Stomach smooth muscle (tissue), 2 donors: Measurements from ENCODE around the gene PRPF39.

Source experiments
- H3K27ac ChIP-seq: one replicate; pipeline ENCODE4 v1.7.0; 2013; ENCODE audit warnings: mild to moderate bottlenecking, low read length, inconsistent platforms
- H3K27me3 ChIP-seq, 2 donors: one replicate each; pipeline ENCODE4 v1.7.0; 2013; ENCODE audit warnings: low read length in 2 of 2; ENCODE audit not compliant: insufficient read depth in 2 of 2, control insufficient read depth in 1 of 2
- H3K36me3 ChIP-seq, 2 donors: one replicate each; pipeline ENCODE4 v1.7.0; 2013; ENCODE audit warnings: low read length in 2 of 2; ENCODE audit not compliant: control insufficient read depth in 2 of 2, insufficient read depth in 2 of 2
- H3K4me1 ChIP-seq: one replicate; pipeline ENCODE4 v1.7.0; 2013; ENCODE audit warnings: low read length; ENCODE audit not compliant: control insufficient read depth, insufficient read depth
- H3K4me3 ChIP-seq, 2 donors: one replicate each; pipeline ENCODE4 v1.7.0; 2013; ENCODE audit warnings: low read length in 2 of 2
- H3K9ac ChIP-seq, 2 donors: one replicate each; pipeline ENCODE4 v1.7.0; 2013; ENCODE audit warnings: low read length in 2 of 2, mild to moderate bottlenecking in 1 of 2
- H3K9me3 ChIP-seq, 2 donors: one replicate each; pipeline ENCODE4 v1.7.0; 2013; ENCODE audit warnings: low read length in 2 of 2; ENCODE audit not compliant: control insufficient read depth in 2 of 2
- donor health status: healthy.
- donor health status: Pancreatic carcinoma.

Gene PRPF39

DNA sequence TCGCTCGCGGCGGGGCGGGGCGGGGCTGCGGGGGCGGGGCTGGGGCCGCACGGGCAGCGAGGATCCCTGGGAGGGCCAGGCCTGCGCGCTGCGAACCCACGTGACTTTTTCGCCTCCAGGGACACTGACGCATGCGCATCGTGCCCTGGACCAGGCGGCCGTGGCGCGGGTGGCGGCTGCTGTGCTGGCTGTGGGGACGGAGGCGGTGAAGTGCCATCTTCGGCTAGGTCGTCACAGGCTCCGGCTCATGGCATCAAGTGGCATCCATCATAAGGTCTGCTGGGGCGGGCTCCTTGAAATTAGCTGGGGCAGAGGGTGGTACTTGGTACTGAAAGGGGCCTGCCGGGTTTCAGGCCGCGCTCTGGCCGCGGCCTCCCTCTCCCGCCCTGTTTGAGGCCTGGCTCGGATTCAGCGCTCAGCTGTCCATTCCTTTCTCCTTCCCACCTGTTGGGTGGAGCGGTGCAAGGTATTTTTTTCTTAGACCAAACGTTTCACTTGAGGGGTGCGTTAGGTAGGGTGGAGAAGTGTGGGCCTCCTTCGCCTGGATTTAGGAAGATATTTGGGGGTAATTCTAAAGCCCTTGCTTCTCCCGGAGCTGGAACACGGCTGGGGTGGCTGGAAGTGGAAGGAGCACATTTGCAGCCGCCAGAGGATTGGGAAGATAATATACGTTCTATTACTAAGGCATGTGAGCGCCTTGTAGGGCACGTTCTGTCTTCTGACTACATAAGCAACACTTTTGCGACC, at the start of gene PRPF39:
PRPF39 (plus strand) TSS at position 141 of the 747 bp plus-strand sequence. CDS start 11,124 bp downstream, outside the sequence.
- peak within 1 kb of the TSS; percentile 85 to 87 for H3K4me3 ChIP-seq
- H3K9me3 ChIP-seq, result no peaks in the 10 kb centered on the region
- peak within 1 kb of the TSS; percentile 86 to 91 for H3K9ac ChIP-seq
- H3K36me3 ChIP-seq, result no peaks in the 10 kb centered on the region
- no peaks in the 10 kb centered on the region for H3K4me1 ChIP-seq
- H3K27me3 ChIP-seq, result no peaks in the 10 kb centered on the region
- peak within 1 kb of the TSS; percentile 66 for H3K27ac ChIP-seq

DNA sequence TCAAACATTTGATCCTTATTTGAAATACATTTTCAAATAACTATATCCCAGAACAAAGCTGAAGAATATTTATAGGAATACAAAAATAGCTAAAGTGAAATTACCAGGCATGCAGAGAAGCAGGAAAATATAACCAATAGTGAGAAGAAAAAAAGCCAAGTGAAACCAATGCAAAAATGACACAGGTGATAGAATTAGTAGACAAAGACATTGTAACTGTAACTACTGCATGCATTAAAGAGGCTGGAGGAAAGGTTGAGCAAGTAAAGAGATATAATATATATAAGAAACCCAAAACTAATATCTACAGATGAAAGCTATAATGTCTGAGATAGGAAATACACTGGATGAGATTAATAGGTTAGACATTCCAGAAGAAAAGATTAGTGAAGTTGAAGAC, 49.2 kb upstream of the PRPF39 start:
- Histone ChIP-seq H3K27me3 (no peaks in the 10 kb centered on the region), H3K4me1 (no peaks in the 10 kb centered on the region), H3K27ac (no peak overlapping the region), H3K36me3 (peaks cover 14 to 34% of the 10 kb centered on the region in 2 donors), H3K9me3 (no peaks in the 10 kb centered on the region), H3K4me3 (no peak overlapping the region), H3K9ac (no peak overlapping the region)

GRCh38 chr14:45038256-45038655, 45.7 kb upstream of the PRPF39 start:
- Histone ChIP-seq H3K9ac (no peak overlapping the region), H3K4me3 (no peak overlapping the region), H3K36me3 (peaks cover 12 to 28% of the 10 kb centered on the region in 2 donors), H3K27me3 (no peaks in the 10 kb centered on the region), H3K4me1 (no peaks in the 10 kb centered on the region), H3K9me3 (no peaks in the 10 kb centered on the region), H3K27ac (no peak overlapping the region)

- Histone ChIP-seq H3K9me3 (no peaks in the 10 kb centered on the region), H3K4me1 (no peaks in the 10 kb centered on the region), H3K4me3 (no peak overlapping the region), H3K36me3 (peaks cover 12 to 25% of the 10 kb centered on the region in 2 donors), H3K9ac (no peak overlapping the region), H3K27me3 (no peaks in the 10 kb centered on the region), H3K27ac (no peak overlapping the region)
Measured at GRCh38 chr14:45038865-45039264, 45.1 kb upstream of the PRPF39 start.

- Histone ChIP-seq H3K9ac (no peak overlapping the region), H3K4me1 (no peaks in the 10 kb centered on the region), H3K27ac (no peak overlapping the region), H3K9me3 (no peaks in the 10 kb centered on the region), H3K4me3 (no peak overlapping the region), H3K27me3 (no peaks in the 10 kb centered on the region), H3K36me3 (peaks cover 9 to 23% of the 10 kb centered on the region in 2 donors)
Measured at GRCh38 chr14:45039390-45039789, 44.5 kb upstream of the PRPF39 start.

DNA sequence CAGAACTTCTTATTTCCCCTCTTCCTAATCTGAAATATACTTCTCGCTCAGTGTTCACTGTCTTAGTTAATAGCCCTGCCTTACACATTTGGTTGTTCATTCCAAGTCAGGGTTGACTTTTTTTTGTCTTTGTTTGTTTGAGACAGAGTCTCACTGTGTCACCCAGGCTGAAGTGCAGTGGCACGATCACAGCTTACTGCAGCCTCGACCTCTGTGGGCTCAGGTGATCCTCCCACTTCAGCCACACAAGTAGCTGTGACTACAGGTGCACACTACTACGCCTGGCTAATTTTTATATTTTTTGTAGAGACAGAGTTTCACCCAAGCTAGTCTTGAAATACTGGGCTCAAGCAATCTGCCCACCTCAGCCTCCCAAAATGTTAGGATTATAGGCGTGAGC, 42.3 kb upstream of the PRPF39 start:
- Histone ChIP-seq H3K36me3 (peaks cover 7 to 28% of the 10 kb centered on the region in 2 donors), H3K9me3 (no peaks in the 10 kb centered on the region), H3K9ac (no peak overlapping the region), H3K27ac (no peak overlapping the region), H3K4me3 (no peak overlapping the region), H3K27me3 (no peaks in the 10 kb centered on the region), H3K4me1 (no peaks in the 10 kb centered on the region)

DNA sequence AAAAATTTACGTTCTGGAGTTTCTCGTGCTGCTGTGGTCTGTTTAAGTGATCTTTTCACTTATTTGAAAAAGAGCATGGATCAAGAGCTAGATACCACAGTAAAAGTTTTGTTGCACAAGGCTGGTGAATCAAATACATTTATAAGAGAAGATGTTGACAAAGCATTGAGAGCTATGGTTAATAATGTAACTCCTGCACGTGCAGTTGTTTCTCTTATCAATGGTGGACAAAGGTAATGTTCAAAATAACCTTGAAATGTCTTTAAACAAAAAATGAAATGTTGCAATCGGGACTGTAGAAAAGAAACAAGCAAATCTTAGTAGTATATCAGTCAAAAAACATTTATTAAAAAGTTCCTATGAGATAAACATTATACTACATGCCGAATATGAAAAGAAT, 39.3 kb upstream of the PRPF39 start:
- no peaks in the 10 kb centered on the region for H3K4me1 ChIP-seq
- no peaks in the 10 kb centered on the region for H3K9me3 ChIP-seq
- H3K36me3 ChIP-seq, result peaks cover 4 to 9% of the 10 kb centered on the region in 2 donors
- no peak overlapping the region for H3K4me3 ChIP-seq
- no peaks in the 10 kb centered on the region for H3K27me3 ChIP-seq
- no peak overlapping the region for H3K9ac ChIP-seq
- H3K27ac ChIP-seq, result no peak overlapping the region

DNA sequence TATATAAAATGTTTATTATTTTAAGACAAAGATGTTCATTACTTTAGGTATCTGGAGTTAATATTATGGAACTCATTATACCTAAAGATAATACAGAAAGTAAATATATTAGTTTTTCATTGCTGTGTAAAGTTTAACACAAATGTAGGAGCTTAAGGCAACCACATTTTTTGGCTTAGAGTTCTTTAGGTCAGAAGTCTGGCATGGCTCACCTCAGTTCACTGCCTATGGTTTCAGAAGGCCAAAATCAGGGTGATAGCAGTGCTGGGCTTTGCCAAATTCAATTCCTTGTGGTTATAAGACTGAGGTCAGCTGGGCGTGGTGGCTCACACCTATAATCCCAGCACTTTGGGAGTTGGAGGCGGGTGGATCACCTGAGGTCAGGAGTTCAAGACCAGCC, 35.5 kb upstream of the PRPF39 start:
- no peak overlapping the region for H3K27ac ChIP-seq
- peaks cover 9 to 11% of the 10 kb centered on the region in 2 donors for H3K36me3 ChIP-seq
- no peak overlapping the region for H3K9ac ChIP-seq

GRCh38 chr14:45051180-45051579, 32.7 kb upstream of the PRPF39 start:
- Histone ChIP-seq H3K27me3 (no peaks in the 10 kb centered on the region), H3K27ac (no peak overlapping the region), H3K4me1 (no peaks in the 10 kb centered on the region), H3K9ac (no peak overlapping the region), H3K4me3 (no peak overlapping the region), H3K9me3 (no peaks in the 10 kb centered on the region), H3K36me3 (peaks cover 7 to 12% of the 10 kb centered on the region in 2 donors)

More for the DNA sequence above, 35.5 kb upstream of the PRPF39 start:
- Histone ChIP-seq H3K4me1 (no peaks in the 10 kb centered on the region), H3K27me3 (no peaks in the 10 kb centered on the region), H3K9me3 (no peaks in the 10 kb centered on the region), H3K4me3 (no peak overlapping the region)

GRCh38 chr14:45051896-45052295, 32.0 kb upstream of the PRPF39 start:
- Histone ChIP-seq H3K27ac (no peak overlapping the region), H3K9ac (no peak overlapping the region), H3K4me3 (no peak overlapping the region), H3K36me3 (peaks cover 4 to 8% of the 10 kb centered on the region in 2 donors), H3K9me3 (no peaks in the 10 kb centered on the region), H3K4me1 (no peaks in the 10 kb centered on the region), H3K27me3 (no peaks in the 10 kb centered on the region)

GRCh38 chr14:45057349-45057748, 26.6 kb upstream of the PRPF39 start:
- H3K4me3 ChIP-seq, result no peak overlapping the region
- no peaks in the 10 kb centered on the region for H3K9me3 ChIP-seq
- H3K9ac ChIP-seq, result no peak overlapping the region
- H3K27ac ChIP-seq, result no peak overlapping the region
- H3K27me3 ChIP-seq, result no peaks in the 10 kb centered on the region
- peaks cover 2 to 8% of the 10 kb centered on the region in 2 donors for H3K36me3 ChIP-seq
- H3K4me1 ChIP-seq, result no peaks in the 10 kb centered on the region
